DLD1 (cell line): ENCODE measurements around the gene TMEM203.

Experiments
- in situ Hi-C: cut with HindIII; loops from 2 replicates; pipeline ENCODE4 v1.10.0; 2017; ENCODE audit warnings: low sequenced_read_pairs

Gene TMEM203

GRCh38 chr9:137219757-137220316 lies 14.4 kb upstream of the TMEM203 start:
- in situ Hi-C loops = no loop called here

- in situ Hi-C loops = no loop called here
These were observed 13.4 kb upstream of the TMEM203 start for GRCh38 chr9:137218754-137219271.

- in situ Hi-C loops = no loop called here
These were observed 12.8 kb upstream of the TMEM203 start for GRCh38 chr9:137218212-137218753.

GRCh38 chr9:137217276-137218211 lies 12.1 kb upstream of the TMEM203 start:
- in situ Hi-C loops = no loop called here

DNA sequence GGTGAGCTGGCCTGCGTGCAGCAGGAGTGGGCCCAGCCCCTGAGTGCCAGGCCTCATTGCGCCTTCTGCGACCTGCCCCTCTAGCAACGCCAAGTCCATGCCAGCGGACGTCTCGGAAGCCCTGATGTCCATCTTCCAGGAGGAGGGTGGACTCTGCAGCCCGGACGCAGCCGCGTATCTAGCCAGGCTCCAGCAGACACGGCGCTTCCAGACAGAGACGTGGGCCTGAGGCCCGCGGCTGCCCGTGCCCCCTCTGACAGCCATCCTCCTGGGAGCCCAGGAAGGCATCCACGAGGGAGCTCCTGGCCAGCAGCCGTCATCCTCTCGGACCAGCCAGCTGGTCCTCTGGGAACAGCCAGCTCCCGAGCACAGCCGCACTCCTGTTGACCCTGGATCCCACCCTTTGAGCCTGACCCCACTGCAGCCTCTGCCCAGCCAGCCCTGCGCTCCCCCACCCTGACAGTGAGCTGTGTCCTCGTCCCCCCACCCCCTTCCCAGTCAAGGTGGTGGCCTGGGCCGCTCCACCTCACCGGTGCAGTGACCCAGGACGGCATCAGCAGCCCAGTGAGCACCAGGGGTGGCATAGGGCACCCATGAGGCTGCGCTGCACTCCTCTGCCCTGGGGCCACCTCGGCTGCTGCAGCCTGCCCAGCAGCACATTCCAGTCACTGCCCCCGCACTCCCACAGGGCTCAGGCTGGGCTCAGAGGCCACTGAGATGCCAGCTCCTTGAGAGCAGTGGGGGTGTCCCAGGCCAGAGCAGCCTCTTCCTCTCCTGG lies 10.9 kb upstream of the TMEM203 start:
- in situ Hi-C loops = no loop called here

- in situ Hi-C loops = no loop called here
These were observed 9.9 kb upstream of the TMEM203 start for GRCh38 chr9:137215196-137215986.

DNA sequence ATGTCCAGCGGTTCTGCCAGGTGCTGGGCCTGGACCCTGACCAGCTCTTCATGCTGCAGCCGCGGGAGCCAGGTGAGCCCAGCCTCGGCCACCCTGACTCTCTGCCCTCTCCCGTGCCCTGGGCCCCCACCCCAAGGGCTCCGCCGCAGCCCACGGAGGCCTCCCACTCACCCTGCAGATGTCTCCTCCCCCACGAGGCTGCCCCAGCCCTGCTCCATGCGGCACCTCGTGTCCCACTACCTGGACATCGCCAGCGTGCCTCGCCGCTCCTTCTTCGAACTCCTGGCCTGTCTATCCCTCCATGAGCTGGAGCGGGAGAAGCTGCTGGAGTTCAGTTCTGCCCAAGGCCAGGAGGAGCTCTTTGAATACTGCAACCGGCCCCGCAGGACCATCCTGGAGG lies 9.2 kb upstream of the TMEM203 start:
- in situ Hi-C loops = no loop called here

DNA sequence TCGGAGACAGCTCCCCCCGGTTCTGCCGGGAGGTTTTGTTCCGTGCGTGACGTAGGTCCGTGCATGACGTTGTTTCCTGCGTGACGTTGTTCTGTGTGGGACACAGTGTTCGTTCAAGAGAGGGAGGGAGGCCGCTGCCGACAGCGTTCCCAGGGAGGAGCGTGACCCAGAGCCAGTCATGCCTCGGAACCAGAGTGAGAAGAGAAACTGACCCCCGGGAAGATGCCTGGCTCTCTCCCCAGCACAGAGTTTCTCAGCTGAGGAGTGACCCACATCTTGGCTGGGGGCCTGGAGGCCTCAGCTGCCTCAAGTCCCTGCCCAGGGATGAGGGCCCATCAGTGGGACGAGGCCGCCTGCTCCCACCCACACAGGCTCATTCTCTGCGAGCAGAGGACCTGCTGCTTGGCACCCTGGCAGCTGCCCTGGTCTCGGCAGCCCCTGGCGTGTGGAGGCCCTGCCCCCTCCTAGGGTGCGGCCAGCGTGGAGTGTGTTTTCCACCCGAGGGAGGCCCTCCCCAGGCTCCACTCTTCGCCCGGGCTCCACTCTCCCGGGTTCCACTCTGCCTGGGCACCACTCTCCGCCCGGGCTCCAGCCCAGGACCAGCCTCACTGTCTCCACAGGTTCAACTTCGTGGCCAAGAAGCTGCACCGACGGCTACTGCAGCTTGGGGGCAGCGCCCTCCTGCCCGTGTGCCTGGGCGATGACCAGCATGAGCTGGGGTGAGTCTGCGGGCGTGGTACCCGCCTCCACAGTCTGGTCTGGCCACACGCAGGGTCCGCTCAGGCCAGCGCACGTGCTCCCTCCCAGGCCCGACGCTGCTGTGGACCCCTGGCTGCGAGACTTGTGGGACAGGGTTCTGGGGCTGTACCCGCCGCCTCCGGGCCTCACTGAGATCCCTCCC lies 8.0 kb upstream of the TMEM203 start:
- in situ Hi-C loops = no loop called here

DNA sequence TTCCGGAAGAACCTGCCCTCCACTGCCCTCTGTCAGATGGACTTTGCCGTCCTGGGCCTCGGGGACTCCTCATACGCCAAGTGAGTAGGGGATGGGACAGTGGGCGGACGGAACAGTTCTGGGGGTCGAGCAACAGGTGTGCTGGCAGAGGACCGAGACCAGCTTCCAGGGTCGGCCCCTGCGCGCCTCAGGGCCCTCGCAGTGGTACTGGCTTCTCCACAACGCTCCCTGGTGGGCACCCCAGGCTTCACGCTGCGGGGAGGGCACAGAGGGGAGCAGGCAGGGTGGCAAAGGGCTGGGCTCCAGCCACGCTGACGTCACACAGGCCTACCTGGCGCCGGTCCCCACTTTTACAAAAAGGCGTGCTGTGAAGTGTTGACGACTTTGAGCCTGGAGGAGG lies 7.1 kb upstream of the TMEM203 start:
- in situ Hi-C loops = no loop called here

DNA sequence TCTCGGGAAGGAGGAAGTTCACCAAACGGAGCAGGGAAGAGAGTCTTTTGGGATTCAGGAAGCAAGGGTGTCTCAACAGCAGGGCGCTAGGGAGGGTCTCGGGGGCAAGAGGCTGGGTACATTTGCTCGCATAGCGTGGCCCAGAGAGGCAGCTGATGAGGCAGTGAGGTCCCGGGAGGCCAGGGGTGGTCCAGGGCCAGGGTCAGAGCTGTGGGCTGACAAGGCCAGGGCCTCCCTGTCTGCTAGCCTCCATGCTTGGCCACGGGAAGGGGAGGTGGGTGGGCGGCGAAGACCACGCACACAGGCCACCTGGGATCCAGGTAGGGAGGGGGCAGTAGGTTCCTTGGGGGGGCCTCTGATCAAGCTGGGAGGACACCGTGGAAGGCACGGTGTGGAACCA lies 6.1 kb upstream of the TMEM203 start:
- in situ Hi-C loops = no loop called here

GRCh38 chr9:137206602-137207001 lies 1.2 kb upstream of the TMEM203 start:
- in situ Hi-C loops = no loop called here

GRCh38 chr9:137204731-137205125 lies 720 bp downstream of the TMEM203 start:
- in situ Hi-C loops = no loop called here

DNA sequence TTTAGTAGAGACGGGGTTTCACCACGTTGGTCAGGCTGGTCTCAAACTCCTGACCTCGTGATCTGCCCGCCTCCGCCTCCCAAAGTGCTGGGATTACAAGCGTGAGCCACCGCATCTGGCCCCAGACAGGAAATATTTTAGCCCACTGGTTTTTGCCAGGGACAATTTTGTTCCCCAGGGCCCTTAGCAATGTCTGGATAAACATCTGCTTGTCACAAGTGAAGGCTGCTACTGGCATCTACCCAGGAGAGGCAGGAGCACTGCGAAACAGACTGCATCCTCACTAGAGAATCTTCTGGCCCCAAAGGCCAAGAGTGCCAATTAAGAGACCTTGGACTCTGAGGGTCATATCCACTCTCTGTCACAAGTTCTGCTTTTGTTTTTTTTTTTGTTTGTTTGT lies 2.5 kb downstream of the TMEM203 start:
- in situ Hi-C loops = no loop called here

- in situ Hi-C loops = no loop called here
These were observed 4.1 kb downstream of the TMEM203 start for GRCh38 chr9:137201205-137201868.

GRCh38 chr9:137200311-137201204 lies 4.9 kb downstream of the TMEM203 start, which contains the start of gene TPRN:
Gene TPRN (minus strand): TSS chr9:137200741. CDS start chr9:137200711, 30 bp downstream.
- in situ Hi-C loops = no loop called here

DNA sequence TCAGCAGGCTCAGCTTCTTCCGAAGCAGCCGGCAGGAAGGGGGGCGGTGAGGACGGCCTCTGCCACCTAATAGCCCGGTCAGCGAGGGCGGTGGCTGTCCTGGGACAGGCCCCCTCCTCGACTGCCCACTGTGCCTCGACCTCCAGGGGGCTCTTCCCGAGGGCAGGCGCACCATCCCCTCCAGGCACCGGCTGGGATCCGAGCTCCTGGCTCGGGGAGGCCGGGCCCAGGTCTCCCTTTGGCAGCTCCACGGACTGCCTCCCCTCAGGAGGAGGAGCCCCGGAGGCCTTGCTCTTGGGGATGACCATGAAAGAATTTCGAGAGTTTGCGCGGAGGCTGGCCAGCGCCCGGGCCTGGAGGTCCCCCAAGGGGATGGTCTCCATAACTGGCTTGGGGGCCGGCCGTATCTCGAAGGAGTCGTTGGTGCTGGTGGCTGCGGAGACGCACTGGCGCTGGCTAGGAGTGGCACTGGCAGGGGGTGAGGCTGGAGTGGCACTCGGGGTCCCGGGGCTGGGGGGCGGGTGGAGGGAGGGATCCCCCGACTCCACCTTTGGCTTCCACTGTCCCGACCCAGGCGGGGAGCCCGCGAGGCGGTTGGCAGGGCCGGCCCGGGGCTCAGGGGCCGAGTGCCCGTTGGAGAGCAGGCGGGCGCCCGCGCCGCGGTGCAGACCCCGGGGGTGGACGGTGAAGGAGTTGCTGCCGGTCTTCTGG lies 5.9 kb downstream of the TMEM203 start:
- in situ Hi-C loops = no loop called here

- in situ Hi-C loops = no loop called here
These were observed 6.6 kb downstream of the TMEM203 start for GRCh38 chr9:137198902-137199283.
